IMR-90 (cell line): ENCODE measurements around the gene INSYN2A. TPM values are rescaled to one million over a fixed set of nuclear protein-coding genes. Genes with fewer than 3 reads are reported as not detected.

Experiments used
- ATAC-seq: fragments of 200-7000 bp; cut with Tn5 transposase; 2 replicates; pipeline ENCODE4 v1.9.1; 2020; ENCODE audit warnings: low read depth, mild to moderate bottlenecking, moderate library complexity
- BruUV-seq: library from RNA; stranded (reverse); fragments of 400-500 nt; replicated peaks from 2 replicates; lab custom pipeline; 2021; lab: Mats Ljungman, UMichigan
- CTCF ChIA-PET: fragments of 300-600 bp; formaldehyde crosslinking; extraction: SDS; loops from one replicate; lab custom pipeline; 2021; ENCODE audit warnings: antibody characterized with exemption; lab: Yijun Ruan, JAX
- POLR2A ChIA-PET: fragments of 300-600 bp; sonication (Branson Sonifier 250); formaldehyde crosslinking; loops from one replicate; lab custom pipeline; 2022; ENCODE audit warnings: antibody characterized with exemption; ENCODE audit not compliant: unreplicated experiment; lab: Charles Lee
- DNase-seq: peaks from one replicate; pipeline ENCODE4 v3.0.0; 2013
- H2AFZ ChIP-seq: replicated peaks from 2 replicates; pipeline ENCODE3; 2013; ENCODE audit warnings: low read length, mild to moderate bottlenecking; ENCODE audit not compliant: poor library complexity
- H2AK5ac ChIP-seq: 2 replicates; pipeline ENCODE4 v1.6.1; 2013; ENCODE audit warnings: low read depth, low read length, inconsistent platforms
- H2AK9ac ChIP-seq: replicated peaks from 2 replicates; pipeline ENCODE3; 2013; ENCODE audit warnings: mild to moderate bottlenecking, low read depth, low read length, moderate library complexity; ENCODE audit not compliant: poor library complexity
- H2BK120ac ChIP-seq: 2 replicates; pipeline ENCODE4 v1.6.1; 2013; ENCODE audit warnings: low read depth, low read length, inconsistent platforms
- H2BK15ac ChIP-seq: 3 replicates; pipeline ENCODE4 v1.6.1; 2013; ENCODE audit warnings: low read depth, low read length, inconsistent platforms
- H2BK20ac ChIP-seq: 2 replicates; pipeline ENCODE4 v1.6.1; 2013; ENCODE audit warnings: low read depth, mild to moderate bottlenecking, inconsistent platforms, low read length, moderate library complexity
- H2BK5ac ChIP-seq: 2 replicates; pipeline ENCODE4 v1.6.1; 2013; ENCODE audit warnings: mild to moderate bottlenecking, low read depth, low read length, inconsistent platforms; ENCODE audit not compliant: poor library complexity, severe bottlenecking
- H3K14ac ChIP-seq: replicated peaks from 2 replicates; pipeline ENCODE4 v1.6.1; 2013; ENCODE audit warnings: low read depth, low read length, inconsistent platforms
- H3K18ac ChIP-seq: 2 replicates; pipeline ENCODE4 v1.6.1; 2013; ENCODE audit warnings: low read depth, low read length, control low read depth
- H3K23ac ChIP-seq: 2 replicates; pipeline ENCODE4 v1.6.1; 2013; ENCODE audit warnings: low read depth, low read length, inconsistent platforms
- H3K27ac ChIP-seq: 2 replicates; pipeline ENCODE4 v1.5.1; 2013; ENCODE audit warnings: mild to moderate bottlenecking, control low read depth, low read length; ENCODE audit not compliant: insufficient read depth
- H3K27me3 ChIP-seq: 2 replicates; pipeline ENCODE4 v1.6.1; 2013; ENCODE audit warnings: low read length; ENCODE audit not compliant: control insufficient read depth, insufficient read depth
- H3K36me3 ChIP-seq: 2 replicates; pipeline ENCODE4 v1.6.1; 2013; ENCODE audit warnings: low read length, mixed read lengths; ENCODE audit not compliant: control insufficient read depth, insufficient read depth
- H3K4ac ChIP-seq: 2 replicates; pipeline ENCODE4 v1.6.1; 2013; ENCODE audit warnings: low read depth, low read length, inconsistent platforms
- H3K4me1 ChIP-seq: 2 replicates; pipeline ENCODE4 v1.6.1; 2013; ENCODE audit warnings: low read length, mixed read lengths; ENCODE audit not compliant: control insufficient read depth, insufficient read depth
- H3K4me2 ChIP-seq: 2 replicates; pipeline ENCODE4 v1.6.1; 2013; ENCODE audit warnings: low read depth, mild to moderate bottlenecking, control low read depth, low read length, moderate library complexity
- H3K4me3 ChIP-seq: 2 replicates; pipeline ENCODE4 v1.5.1; 2013; ENCODE audit warnings: low read depth, mild to moderate bottlenecking, control low read depth, low read length, moderate library complexity; ENCODE audit not compliant: insufficient read depth
- H3K56ac ChIP-seq: 2 replicates; pipeline ENCODE4 v1.6.1; 2013; ENCODE audit warnings: low read length, inconsistent platforms; ENCODE audit not compliant: insufficient read depth; ENCODE audit errors: extremely low read depth
- H3K79me1 ChIP-seq, 2 experiments: 2 replicates each; pipeline ENCODE4 v1.6.1; 2013; ENCODE audit warnings: low read length in 2 of 2, inconsistent platforms in 1 of 2, low read depth in 1 of 2
- H3K9ac ChIP-seq: 2 replicates; pipeline ENCODE4 v1.6.1; 2013; ENCODE audit warnings: low read depth, low read length, control low read depth
- H3K9me1 ChIP-seq: 2 replicates; pipeline ENCODE4 v1.6.1; 2013; ENCODE audit warnings: low read length, inconsistent platforms; ENCODE audit not compliant: insufficient read depth
- H3K9me3 ChIP-seq: 2 replicates; pipeline ENCODE4 v1.6.1; 2013; ENCODE audit warnings: low read length; ENCODE audit not compliant: control insufficient read depth, insufficient read depth
- H4K20me1 ChIP-seq: 2 replicates; pipeline ENCODE4 v1.6.1; 2013; ENCODE audit warnings: low read length, inconsistent platforms; ENCODE audit not compliant: insufficient read depth
- H4K5ac ChIP-seq: 2 replicates; pipeline ENCODE4 v1.6.1; 2013; ENCODE audit warnings: mild to moderate bottlenecking, low read depth, low read length, control low read depth
- H4K8ac ChIP-seq, 2 experiments: 2 replicates each; pipeline ENCODE4 v1.6.1; 2013; ENCODE audit warnings: low read depth in 2 of 2, low read length in 2 of 2, control low read depth in 1 of 2, inconsistent platforms in 1 of 2
- H4K91ac ChIP-seq: 2 replicates; pipeline ENCODE4 v1.6.1; 2013; ENCODE audit warnings: low read depth, low read length, inconsistent platforms; ENCODE audit not compliant: insufficient read depth
- CHD1 ChIP-seq: IDR thresholded peaks from 2 replicates; pipeline ENCODE4 v1.6.1; 2012; ENCODE audit warnings: low read depth, low read length, improper control_type of control experiment
- CTCF ChIP-seq: conservative IDR thresholded peaks from 2 replicates; pipeline ENCODE4 v1.5.1; 2012; ENCODE audit warnings: mild to moderate bottlenecking, low read depth, low read length, improper control_type of control experiment
- MAFK ChIP-seq: IDR thresholded peaks from 2 replicates; pipeline ENCODE4 v1.6.1; 2012; ENCODE audit warnings: low read depth, low read length, improper control_type of control experiment
- MXI1 ChIP-seq: IDR thresholded peaks from 2 replicates; pipeline ENCODE4 v1.6.1; 2012; ENCODE audit warnings: low read depth, mild to moderate bottlenecking, low read length, moderate library complexity, borderline replicate concordance
- POLR2A ChIP-seq: IDR thresholded peaks from 2 replicates; pipeline ENCODE4 v1.6.1; 2012; ENCODE audit warnings: mild to moderate bottlenecking, low read depth, low read length
- WGBS, 2 experiments: methylation state at CpG; one replicate each; pipeline versions ENCODE4 v1.1.5 to v1.1.7; 2013; ENCODE audit warnings: missing lambda C conversion rate in 2 of 2; ENCODE audit not compliant: insufficient read length in 1 of 2; ENCODE audit errors: extremely low coverage in 2 of 2; 5-methylcytosine and 5-hydroxymethylcytosine counted together
- dilution Hi-C: fragments of 300-500 bp; cut with HindIII; formaldehyde crosslinking; loops from one replicate; pipeline ENCODE4 v1.14.3; 2018; ENCODE audit warnings: low sequenced_read_pairs; ENCODE audit not compliant: unreplicated experiment
- in situ Hi-C: fragments of 300-500 bp; cut with MboI; formaldehyde crosslinking; loops from 3 replicates; pipeline ENCODE4 v1.14.3; 2019; ENCODE audit warnings: low sequenced_read_pairs, inconsistent platforms, mixed read lengths
- intact Hi-C: fragments of 100-400 bp; cut with micrococcal nuclease; formaldehyde crosslinking; loops from 2 replicates; pipeline ENCODE4 v1.10.0; 2022
- polyA plus RNA-seq, 3 experiments: library from polyadenylated mRNA; depleted of rRNA; stranded (reverse); fragments of >200 nt; gene quantifications; 2 replicates each; pipeline ENCODE4 v1.2.3, GENCODE V29; 2012; ENCODE audit warnings: low replicate concordance in 1 of 3
- total RNA-seq: library from RNA; depleted of rRNA; stranded (reverse); fragments of >200 nt; gene quantifications from 2 replicates; pipeline ENCODE4 v1.2.3, GENCODE V29; 2012

The INSYN2A gene
- total and polyA plus RNA-seq, 2 of the 4 experiments (the other 2 are of a cell fraction), result 0.10 to 0.18 TPM

DNA sequence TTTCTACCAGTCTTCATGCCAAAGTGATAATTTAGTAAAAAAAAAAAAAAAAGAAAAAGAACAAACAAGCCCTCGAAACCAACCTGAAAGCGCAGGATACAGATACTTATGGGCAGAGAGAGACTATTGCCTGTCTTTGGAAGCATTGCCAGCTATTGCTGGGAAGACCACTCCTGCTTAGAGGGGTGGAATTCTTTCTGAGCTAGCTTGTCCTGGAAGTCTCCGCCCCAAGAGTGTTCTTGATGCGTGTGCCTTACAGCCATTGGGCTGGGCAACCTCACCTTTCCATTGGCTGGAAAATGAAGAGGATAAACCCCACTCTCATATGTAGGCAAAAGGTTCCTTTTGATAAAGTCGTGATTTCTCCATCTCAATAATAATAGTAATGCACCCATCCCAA lies 19.9 kb upstream of the INSYN2A start:
- in situ Hi-C loops, result no loop called here
- H3K56ac ChIP-seq, result no peak overlapping the region
- no peak overlapping the region for H4K8ac ChIP-seq
- H4K20me1 ChIP-seq, result 0 out of 2 replicates have a peak, but pooled peaks cover under 1% of the 10 kb centered on the region
- ChIA-PET POLR2A (no interaction called here), CTCF (no interaction called here)
- ATAC-seq (peak; percentile 14; the same call in 1 of the 2 replicates), DNase-seq (no peak)
- no peak overlapping the region for H2AK9ac ChIP-seq
- peaks cover 4% of the 10 kb centered on the region for H3K36me3 ChIP-seq
- no peaks in the 10 kb centered on the region for H3K9me3 ChIP-seq
- no peak overlapping the region for H2AFZ ChIP-seq
- H2BK15ac ChIP-seq, result no peak overlapping the region
- peaks cover 4% of the 10 kb centered on the region; the same call in 1 of the 2 replicates for H3K9me1 ChIP-seq
- BruUV-seq, result no TSS peak
- H2BK20ac ChIP-seq, result no peak overlapping the region
- no peak overlapping the region for H4K5ac ChIP-seq
- dilution Hi-C loops, result no loop called here
- H3K4me1 ChIP-seq, result no peaks in the 10 kb centered on the region
- WGBS, 2 experiments, result no CpG with 5 or more reads among the region's 5 CpGs
- no peak overlapping the region for H3K4me2 ChIP-seq
- no peaks in the 10 kb centered on the region for H3K27me3 ChIP-seq
- no peak overlapping the region for H3K4me3 ChIP-seq
- no peak overlapping the region for H3K23ac ChIP-seq
- H2BK5ac ChIP-seq, result no peak overlapping the region
- H3K14ac ChIP-seq, result no peak overlapping the region
- no peak overlapping the region for H2AK5ac ChIP-seq
- no peak for TF ChIP-seq CTCF
- no peak for TF ChIP-seq MXI1
- no peak for TF ChIP-seq POLR2A
- TF ChIP-seq CHD1, result no peak
- TF ChIP-seq MAFK, result no peak
- peaks cover 8 to 9% of the 10 kb centered on the region in 2 experiments for H3K79me1 ChIP-seq
- H2BK120ac ChIP-seq, result no peak overlapping the region
- no peak overlapping the region for H3K4ac ChIP-seq
- H3K9ac ChIP-seq, result no peak overlapping the region
- intact Hi-C loops, result no loop called here
- H3K18ac ChIP-seq, result no peak overlapping the region
- no peak overlapping the region for H4K91ac ChIP-seq
- no peak overlapping the region for H3K27ac ChIP-seq
